Natural killer cell (primary cell): ENCODE data around the gene SH3GL1. TPM values are rescaled to one million over a fixed set of nuclear protein-coding genes. Genes with fewer than 3 reads are reported as not detected.

Source experiments
- ATAC-seq, 3 donors: fragments of 150-1000 bp in 2 of 3; fragments of 200-7000 bp in 1 of 3; cut with Tn5 transposase; 1 replicate in 1 of 3; 2 replicates in 2 of 3; pipeline ENCODE4 v1.10.0; 2021; ENCODE audit warnings: mild to moderate bottlenecking in 2 of 3, moderate library complexity in 2 of 3
- DNase-seq, 2 donors: peaks; one replicate each; pipeline versions ENCODE4 v3.0.0 to v3.0.0-alpha.2; 2013 to 2021; ENCODE audit warnings: mixed read lengths in 1 of 2
- H3K27ac ChIP-seq: one replicate; pipeline ENCODE4 v1.5.1; 2013; ENCODE audit warnings: mild to moderate bottlenecking, low read length
- H3K27me3 ChIP-seq: one replicate; pipeline ENCODE4 v1.6.1; 2013; ENCODE audit warnings: low read length; ENCODE audit not compliant: control insufficient read depth, insufficient read depth
- H3K36me3 ChIP-seq: one replicate; pipeline ENCODE4 v1.6.1; 2013; ENCODE audit warnings: low read length; ENCODE audit not compliant: control insufficient read depth, insufficient read depth
- H3K4me1 ChIP-seq: one replicate; pipeline ENCODE4 v1.6.1; 2013; ENCODE audit warnings: low read length; ENCODE audit not compliant: control insufficient read depth, insufficient read depth
- H3K4me3 ChIP-seq: one replicate; pipeline ENCODE4 v1.5.1; 2013; ENCODE audit warnings: low read length
- H3K9me3 ChIP-seq: one replicate; pipeline ENCODE4 v1.6.1; 2013; ENCODE audit warnings: low read length; ENCODE audit not compliant: control insufficient read depth, insufficient read depth
- H3K27ac Mint-ChIP-seq, 2 donors: one replicate each; pipeline ENCODE4 v1.8.0; 2022; ENCODE audit warnings: mild to moderate bottlenecking in 2 of 2, mixed read lengths in 2 of 2, moderate library complexity in 1 of 2
- H3K27me3 Mint-ChIP-seq, 2 donors: one replicate each; pipeline ENCODE4 v1.8.0; 2022; ENCODE audit warnings: low read depth in 2 of 2, mixed read lengths in 2 of 2
- H3K36me3 Mint-ChIP-seq: one replicate; pipeline ENCODE4 v1.8.0; 2022; ENCODE audit warnings: mixed read lengths
- H3K4me1 Mint-ChIP-seq, 2 donors: one replicate each; pipeline ENCODE4 v1.8.0; 2022; ENCODE audit warnings: mixed read lengths in 2 of 2
- H3K4me3 Mint-ChIP-seq: one replicate; pipeline ENCODE4 v1.8.0; 2022; ENCODE audit warnings: mild to moderate bottlenecking, moderate library complexity, mixed read lengths
- H3K9me3 Mint-ChIP-seq, 2 donors: one replicate each; pipeline ENCODE4 v1.8.0; 2022; ENCODE audit warnings: mixed read lengths in 2 of 2
- CTCF ChIP-seq: fragments of 200-600 bp; IDR thresholded peaks from one replicate; pipeline ENCODE4 v1.8.0; 2022; ENCODE audit warnings: antibody characterized with exemption
- WGBS: methylation state at CpG from one replicate; pipeline ENCODE4 v1.1.7; 2013; ENCODE audit warnings: missing lambda C conversion rate; ENCODE audit not compliant: insufficient coverage; 5-methylcytosine and 5-hydroxymethylcytosine counted together
- intact Hi-C: fragments of 100-400 bp; cut with micrococcal nuclease; formaldehyde crosslinking; loops from one replicate; pipeline ENCODE4 v1.14.2; 2022
- total RNA-seq, 4 donors: library from RNA; stranded (reverse); fragments of 120-200 nt in 1 of 4; gene quantifications; one replicate each; pipeline versions ENCODE4 v1.2.3 to v1.2.4, GENCODE V29; 2013 to 2022

Gene SH3GL1
- total RNA-seq, 3 donors from 2014 or later (not counting 1 experiment from before 2014, with no cell fraction given) = 43.9 to 55.7 (median 49.2) TPM

GRCh38 chr19:4376671-4376990 is 23.7 kb downstream of the SH3GL1 start:
- intact Hi-C loops = no loop called here
- Histone ChIP-seq H3K27ac (no peak overlapping the region), H3K27me3 (no peaks in the 10 kb centered on the region), H3K9me3 (no peaks in the 10 kb centered on the region), H3K4me1 (peaks cover 95% of the 10 kb centered on the region), H3K4me3 (no peak overlapping the region), H3K36me3 (no peaks in the 10 kb centered on the region)
- TF ChIP-seq CTCF = no peak
- DNase-seq (no peak), ATAC-seq (no peak)
- Mint-ChIP-seq H3K36me3 (no peaks in the 10 kb centered on the region), H3K27ac (peak overlapping the region; percentile 46 to 50), H3K4me1 (peaks cover 30 to 51% of the 10 kb centered on the region in 2 donors), H3K27me3 (no peaks in the 10 kb centered on the region), H3K4me3 (no peak overlapping the region), H3K9me3 (no peaks in the 10 kb centered on the region)
- 90% methylated on average over 10 of the region's 10 CpGs for WGBS

DNA sequence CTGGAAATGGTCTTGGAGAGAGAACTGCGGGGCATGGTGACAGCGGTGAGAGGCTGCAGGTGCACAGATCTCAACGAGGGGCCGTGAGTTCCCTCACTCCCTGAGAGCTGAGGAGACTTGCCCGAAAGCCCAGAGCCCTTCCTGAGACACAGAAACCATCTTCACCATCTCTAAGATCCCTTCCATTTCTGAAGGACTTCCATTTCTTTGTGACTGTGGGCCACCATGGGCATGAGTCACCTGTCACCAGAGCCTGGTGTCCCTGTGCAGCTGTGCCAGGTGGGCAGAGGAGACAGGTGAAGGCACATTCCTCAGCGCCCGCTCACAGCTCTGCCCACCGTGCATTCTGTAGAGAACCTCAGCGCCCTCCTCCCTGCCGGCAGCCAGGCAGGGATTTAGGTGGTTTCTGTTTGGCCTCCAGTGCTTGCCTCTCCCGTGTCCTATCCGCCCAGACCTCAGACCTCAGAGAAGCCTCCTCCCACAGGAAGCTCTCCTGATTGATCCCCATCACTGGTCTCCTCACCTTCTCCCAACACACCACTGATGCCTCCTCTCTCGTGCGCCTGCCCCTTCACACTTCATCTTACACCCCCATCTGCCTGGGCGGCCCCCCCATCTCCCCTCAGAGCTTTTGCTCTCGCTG is 24.2 kb downstream of the SH3GL1 start:
- Histone ChIP-seq H3K27me3 (no peaks in the 10 kb centered on the region), H3K4me1 (peaks cover 97% of the 10 kb centered on the region), H3K9me3 (no peaks in the 10 kb centered on the region), H3K36me3 (no peaks in the 10 kb centered on the region), H3K4me3 (no peak overlapping the region), H3K27ac (no peak overlapping the region)
- intact Hi-C loops = no loop called here
- ATAC-seq (no peak), DNase-seq (no peak)
- Mint-ChIP-seq H3K27ac (peak overlapping the region; percentile 16 to 50), H3K36me3 (no peaks in the 10 kb centered on the region), H3K9me3 (no peaks in the 10 kb centered on the region), H3K4me3 (no peak overlapping the region), H3K4me1 (peaks cover 28 to 46% of the 10 kb centered on the region in 2 donors), H3K27me3 (no peaks in the 10 kb centered on the region)
- 76% methylated on average over 16 of the region's 16 CpGs for WGBS
- TF ChIP-seq CTCF = no peak

GRCh38 chr19:4375164-4376027 is 25.0 kb downstream of the SH3GL1 start:
- H3K27ac ChIP-seq = no peak overlapping the region

More at GRCh38 chr19:4375164-4376027, 25.0 kb downstream of the SH3GL1 start:
- no peak for TF ChIP-seq CTCF
- Histone ChIP-seq H3K4me3 (no peak overlapping the region), H3K9me3 (no peaks in the 10 kb centered on the region), H3K27me3 (no peaks in the 10 kb centered on the region), H3K36me3 (no peaks in the 10 kb centered on the region), H3K4me1 (peaks cover 97% of the 10 kb centered on the region)
- WGBS = 79% methylated on average over 16 of the region's 16 CpGs
- no peak overlapping the region for H3K4me3 Mint-ChIP-seq
- DNase-seq (no peak), ATAC-seq (no peak)
- H3K36me3 Mint-ChIP-seq = no peaks in the 10 kb centered on the region
- peak overlapping the region in 1 of 2 donors; percentile 16 for H3K27ac Mint-ChIP-seq
- H3K4me1 Mint-ChIP-seq = peaks cover 24 to 45% of the 10 kb centered on the region in 2 donors
- intact Hi-C loops = no loop called here
- H3K9me3 Mint-ChIP-seq = no peaks in the 10 kb centered on the region
- no peaks in the 10 kb centered on the region for H3K27me3 Mint-ChIP-seq
